WTC11 (cell line): ENCODE data around the gene TIGD3. TPM values are rescaled to one million over a fixed set of nuclear protein-coding genes. Genes with fewer than 3 reads are reported as not detected.
A peak's percentile ranks its signal among the peaks of the same experiment; 100 is the strongest.

Experiments
- ATAC-seq: fragments of 200-7000 bp; cut with Tn5 transposase; 2 replicates; pipeline ENCODE4 v1.10.0; 2021; ENCODE audit warnings: mild to moderate bottlenecking, moderate library complexity
- CTCF ChIA-PET: fragments of 300-600 bp; sonication (Branson Sonifier 250); formaldehyde crosslinking; loops from one replicate; lab custom pipeline; 2021; ENCODE audit warnings: antibody characterized with exemption; lab: Charles Lee
- POLR2A ChIA-PET: fragments of 350-600 bp; sonication (Branson Sonifier 250); formaldehyde crosslinking; loops from one replicate; lab custom pipeline; 2021; ENCODE audit warnings: antibody characterized with exemption; lab: Charles Lee
- DNase-seq: peaks from one replicate; pipeline ENCODE4 v3.0.0; 2021; ENCODE audit warnings: low spot score
- H3K27ac Mint-ChIP-seq: 2 replicates; pipeline ENCODE4 v1.8.0; 2021; ENCODE audit warnings: mixed read lengths
- H3K27me3 Mint-ChIP-seq: 2 replicates; pipeline ENCODE4 v1.8.0; 2021; ENCODE audit warnings: low read depth, mild to moderate bottlenecking, moderate library complexity, mixed read lengths
- H3K36me3 Mint-ChIP-seq: 2 replicates; pipeline ENCODE4 v1.8.0; 2021; ENCODE audit warnings: mixed read lengths
- H3K4me1 Mint-ChIP-seq: 2 replicates; pipeline ENCODE4 v1.8.0; 2022; ENCODE audit warnings: mixed read lengths
- H3K4me3 Mint-ChIP-seq: 2 replicates; pipeline ENCODE4 v1.8.0; 2021; ENCODE audit warnings: mild to moderate bottlenecking, moderate library complexity, mixed read lengths
- H3K9me3 Mint-ChIP-seq: 2 replicates; pipeline ENCODE4 v1.8.0; 2021; ENCODE audit warnings: mixed read lengths
- ATF1 ChIP-seq: sonication (generic); formaldehyde crosslinking; IDR thresholded peaks from 2 replicates; pipeline ENCODE4 v1.8.1; 2023; ENCODE audit warnings: mild to moderate bottlenecking, moderate library complexity, missing genetic modification reagents
- ESRRA ChIP-seq: sonication (generic); formaldehyde crosslinking; IDR thresholded peaks from 2 replicates; pipeline ENCODE4 v1.8.1; 2022; ENCODE audit warnings: mild to moderate bottlenecking, missing genetic modification reagents, borderline replicate concordance
- GRHL2 ChIP-seq: fragments of 250-450 bp; sonication (Bioruptor Pico); IDR thresholded peaks from 2 replicates; pipeline ENCODE4 v1.8.0; 2022; ENCODE audit warnings: mild to moderate bottlenecking, moderate library complexity; ENCODE audit not compliant: insufficient replicate concordance, severe bottlenecking
- MXD4 ChIP-seq: fragments of 250-450 bp; sonication (Bioruptor Pico); IDR thresholded peaks from 2 replicates; pipeline ENCODE4 v1.8.0; 2021; ENCODE audit warnings: mild to moderate bottlenecking, moderate library complexity, borderline replicate concordance
- NFE2L1 ChIP-seq: sonication (generic); formaldehyde crosslinking; IDR thresholded peaks from 2 replicates; pipeline ENCODE4 v1.8.1; 2023; ENCODE audit warnings: missing genetic modification reagents
- PRRX2 ChIP-seq: fragments of 250-450 bp; sonication (Bioruptor Pico); IDR thresholded peaks from 2 replicates; pipeline ENCODE4 v1.8.0; 2021; ENCODE audit warnings: mild to moderate bottlenecking
- RORB ChIP-seq: fragments of 250-450 bp; sonication (Bioruptor Pico); IDR thresholded peaks from 2 replicates; pipeline ENCODE4 v1.9.0; 2021; ENCODE audit warnings: mild to moderate bottlenecking
- TCF7 ChIP-seq: sonication (generic); formaldehyde crosslinking; IDR thresholded peaks from 2 replicates; pipeline ENCODE4 v1.8.0; 2022; ENCODE audit warnings: mild to moderate bottlenecking, low read depth, missing genetic modification reagents, moderate library complexity
- TP53 ChIP-seq: sonication (generic); formaldehyde crosslinking; IDR thresholded peaks from 2 replicates; pipeline ENCODE4 v1.8.1; 2023; ENCODE audit warnings: mild to moderate bottlenecking, missing genetic modification reagents
- ZNF396 ChIP-seq: fragments of 250-450 bp; sonication (Bioruptor Pico); IDR thresholded peaks from 2 replicates; pipeline ENCODE4 v1.8.0; 2021; ENCODE audit warnings: mild to moderate bottlenecking, moderate library complexity, borderline replicate concordance
- ZNF416 ChIP-seq: fragments of 250-450 bp; sonication (Bioruptor Pico); IDR thresholded peaks from 2 replicates; pipeline ENCODE4 v1.9.0; 2021; ENCODE audit warnings: mild to moderate bottlenecking, inconsistent platforms
- ZNF671 ChIP-seq: fragments of 250-450 bp; sonication (Bioruptor Pico); IDR thresholded peaks from 2 replicates; pipeline ENCODE4 v1.8.0; 2021; ENCODE audit warnings: mild to moderate bottlenecking
- total RNA-seq: library from RNA; stranded (reverse); gene quantifications from 3 replicates; pipeline ENCODE4 v1.2.3, GENCODE V29; 2021
- TF ChIP-seq, protein P1 (sequence below): fragments of 250-450 bp; sonication (Bioruptor Pico); IDR thresholded peaks from 2 replicates; pipeline ENCODE4 v2.1.2; 2022; ENCODE audit warnings: mild to moderate bottlenecking, moderate library complexity
- TF ChIP-seq, protein P2 (sequence below): sonication (generic); formaldehyde crosslinking; IDR thresholded peaks from 2 replicates; pipeline ENCODE4 v1.8.1; 2023; ENCODE audit warnings: mild to moderate bottlenecking, missing genetic modification reagents, moderate library complexity
- TF ChIP-seq, protein P3 (sequence below): sonication (generic); formaldehyde crosslinking; IDR thresholded peaks from 2 replicates; pipeline ENCODE4 v1.8.0; 2023; ENCODE audit warnings: mild to moderate bottlenecking, missing genetic modification reagents
- TF ChIP-seq, protein P4 (sequence below): sonication (generic); formaldehyde crosslinking; IDR thresholded peaks from 2 replicates; pipeline ENCODE4 v1.8.1; 2022; ENCODE audit warnings: low read depth, mild to moderate bottlenecking, moderate library complexity, missing genetic modification reagents, borderline replicate concordance

Gene TIGD3
- total RNA-seq, 1 experiment from 2014 or later: 1.9 TPM

DNA sequence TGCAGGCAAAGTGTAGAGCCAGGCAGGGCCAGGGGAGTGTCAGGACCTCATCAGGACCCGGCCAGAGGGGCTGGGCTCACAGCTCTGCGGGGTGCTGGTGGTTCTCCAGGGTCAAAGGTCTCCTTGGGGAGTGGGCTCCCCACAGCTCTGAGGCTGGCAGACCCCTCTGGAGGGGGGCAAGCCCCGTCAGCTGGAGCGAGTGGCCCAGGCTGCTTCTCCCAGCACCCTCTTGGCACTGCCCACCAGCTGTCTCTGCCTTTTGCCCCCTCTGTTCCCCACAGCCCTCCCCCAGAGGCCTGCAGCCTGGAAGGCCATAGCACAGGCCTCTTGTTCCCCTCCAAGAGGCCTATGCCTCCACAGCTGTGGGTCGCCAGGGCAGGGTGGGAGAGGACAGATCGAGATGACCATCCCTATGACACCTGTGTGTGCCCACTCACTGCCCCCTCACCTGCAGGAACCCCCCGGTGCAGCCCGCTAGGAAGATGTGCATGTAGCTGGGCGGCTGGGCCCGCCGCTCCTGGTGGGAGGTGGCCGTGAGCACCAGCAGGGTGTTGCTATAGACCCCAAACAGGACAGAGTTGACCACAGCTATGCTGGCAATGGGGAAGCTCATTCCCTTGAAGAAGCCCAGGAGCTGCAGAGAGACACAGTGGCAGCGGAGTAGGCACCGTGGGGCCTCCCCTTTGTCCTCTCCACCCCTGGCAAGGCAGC, 24.5 kb downstream of the TIGD3 start:
- no peaks in the 10 kb centered on the region for H3K27me3 Mint-ChIP-seq
- ATAC-seq (no peak), DNase-seq (no peak)
- TF ChIP-seq ZNF396 (CRISPR knock-in tag): no peak
- no peak for TF ChIP-seq TCF7 (CRISPR knock-in tag)
- TF ChIP-seq MXD4: no peak
- TF ChIP-seq, protein P1, sequence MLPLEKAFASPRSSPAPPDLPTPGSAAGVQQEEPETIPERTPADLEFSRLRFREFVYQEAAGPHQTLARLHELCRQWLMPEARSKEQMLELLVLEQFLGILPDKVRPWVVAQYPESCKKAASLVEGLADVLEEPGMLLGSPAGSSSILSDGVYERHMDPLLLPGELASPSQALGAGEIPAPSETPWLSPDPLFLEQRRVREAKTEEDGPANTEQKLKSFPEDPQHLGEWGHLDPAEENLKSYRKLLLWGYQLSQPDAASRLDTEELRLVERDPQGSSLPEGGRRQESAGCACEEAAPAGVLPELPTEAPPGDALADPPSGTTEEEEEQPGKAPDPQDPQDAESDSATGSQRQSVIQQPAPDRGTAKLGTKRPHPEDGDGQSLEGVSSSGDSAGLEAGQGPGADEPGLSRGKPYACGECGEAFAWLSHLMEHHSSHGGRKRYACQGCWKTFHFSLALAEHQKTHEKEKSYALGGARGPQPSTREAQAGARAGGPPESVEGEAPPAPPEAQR: no peak
- TF ChIP-seq ESRRA: no peak
- TF ChIP-seq RORB: no peak
- TF ChIP-seq ZNF671 (CRISPR knock-in tag): no peak
- TF ChIP-seq, protein P2, sequence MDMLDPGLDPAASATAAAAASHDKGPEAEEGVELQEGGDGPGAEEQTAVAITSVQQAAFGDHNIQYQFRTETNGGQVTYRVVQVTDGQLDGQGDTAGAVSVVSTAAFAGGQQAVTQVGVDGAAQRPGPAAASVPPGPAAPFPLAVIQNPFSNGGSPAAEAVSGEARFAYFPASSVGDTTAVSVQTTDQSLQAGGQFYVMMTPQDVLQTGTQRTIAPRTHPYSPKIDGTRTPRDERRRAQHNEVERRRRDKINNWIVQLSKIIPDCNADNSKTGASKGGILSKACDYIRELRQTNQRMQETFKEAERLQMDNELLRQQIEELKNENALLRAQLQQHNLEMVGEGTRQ (CRISPR knock-in tag): no peak
- TF ChIP-seq, protein P3, sequence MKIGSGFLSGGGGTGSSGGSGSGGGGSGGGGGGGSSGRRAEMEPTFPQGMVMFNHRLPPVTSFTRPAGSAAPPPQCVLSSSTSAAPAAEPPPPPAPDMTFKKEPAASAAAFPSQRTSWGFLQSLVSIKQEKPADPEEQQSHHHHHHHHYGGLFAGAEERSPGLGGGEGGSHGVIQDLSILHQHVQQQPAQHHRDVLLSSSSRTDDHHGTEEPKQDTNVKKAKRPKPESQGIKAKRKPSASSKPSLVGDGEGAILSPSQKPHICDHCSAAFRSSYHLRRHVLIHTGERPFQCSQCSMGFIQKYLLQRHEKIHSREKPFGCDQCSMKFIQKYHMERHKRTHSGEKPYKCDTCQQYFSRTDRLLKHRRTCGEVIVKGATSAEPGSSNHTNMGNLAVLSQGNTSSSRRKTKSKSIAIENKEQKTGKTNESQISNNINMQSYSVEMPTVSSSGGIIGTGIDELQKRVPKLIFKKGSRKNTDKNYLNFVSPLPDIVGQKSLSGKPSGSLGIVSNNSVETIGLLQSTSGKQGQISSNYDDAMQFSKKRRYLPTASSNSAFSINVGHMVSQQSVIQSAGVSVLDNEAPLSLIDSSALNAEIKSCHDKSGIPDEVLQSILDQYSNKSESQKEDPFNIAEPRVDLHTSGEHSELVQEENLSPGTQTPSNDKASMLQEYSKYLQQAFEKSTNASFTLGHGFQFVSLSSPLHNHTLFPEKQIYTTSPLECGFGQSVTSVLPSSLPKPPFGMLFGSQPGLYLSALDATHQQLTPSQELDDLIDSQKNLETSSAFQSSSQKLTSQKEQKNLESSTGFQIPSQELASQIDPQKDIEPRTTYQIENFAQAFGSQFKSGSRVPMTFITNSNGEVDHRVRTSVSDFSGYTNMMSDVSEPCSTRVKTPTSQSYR: no peak
- no peak for TF ChIP-seq PRRX2 (CRISPR knock-in tag)
- no peak overlapping the region for H3K27ac Mint-ChIP-seq
- no peak overlapping the region for H3K4me3 Mint-ChIP-seq
- no peaks in the 10 kb centered on the region for H3K9me3 Mint-ChIP-seq
- ChIA-PET CTCF (interaction anchor here (0.7 to 3.5 kb wide), 11 partner anchors 11 to 215 kb away, joined by 3 to 15 read pairs (median 4); no protein-coding TSS in a partner anchor), POLR2A (no interaction called here)
- H3K36me3 Mint-ChIP-seq: no peaks in the 10 kb centered on the region
- peaks cover 20% of the 10 kb centered on the region for H3K4me1 Mint-ChIP-seq

DNA sequence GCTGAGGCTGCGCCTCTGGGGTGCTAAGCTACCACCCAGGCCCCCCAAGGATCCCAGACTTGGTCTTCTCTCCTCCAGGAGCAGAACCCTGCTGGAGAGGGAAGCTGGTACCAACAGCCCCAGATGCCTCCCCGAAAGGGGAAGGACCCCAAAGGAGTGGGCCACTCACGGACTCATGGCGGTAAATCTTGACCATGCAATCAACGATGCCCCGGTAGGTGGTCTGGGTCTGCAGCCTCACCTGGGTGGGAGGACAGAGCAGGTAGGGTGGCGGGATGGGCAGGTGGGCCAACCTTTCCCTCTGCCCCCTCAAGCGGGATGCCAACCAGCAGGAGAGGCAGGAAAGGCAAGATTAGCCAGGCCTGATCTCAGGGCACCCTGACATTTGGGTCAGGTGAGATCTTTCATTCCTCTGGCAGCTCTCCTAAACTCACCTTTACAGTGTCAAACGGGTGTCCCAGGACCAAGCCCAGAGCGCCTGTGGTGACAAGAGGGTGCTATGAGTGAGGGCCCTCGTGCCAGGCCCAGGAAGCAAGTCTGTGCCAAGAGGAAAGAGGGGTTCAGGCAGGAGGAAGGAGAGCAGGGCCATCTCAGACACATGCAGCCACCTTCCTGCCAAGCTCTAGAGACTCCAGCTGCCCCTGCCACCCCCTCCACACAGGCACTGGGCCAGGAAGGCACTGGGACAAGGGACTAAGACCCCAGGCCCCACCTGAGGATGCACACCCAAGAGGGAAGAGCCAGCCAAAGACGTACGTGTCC, 25.3 kb downstream of the TIGD3 start:
- ChIA-PET POLR2A (interaction anchor here (1.1 kb wide), 1 partner anchor 128 kb away, joined by 4 read pairs; no protein-coding TSS in a partner anchor), CTCF (interaction anchor here (1.1 to 3.5 kb wide), 5 partner anchors 10 to 161 kb away, joined by 3 to 15 read pairs (median 8); no protein-coding TSS in a partner anchor)
- no peak for ATAC-seq
- TF ChIP-seq NFE2L1 (no peak), MXD4 (no peak), GRHL2 (no peak), ZNF416 (CRISPR knock-in tag) (no peak), ATF1 (no peak), TP53 (no peak)
- TF ChIP-seq, protein P4, sequence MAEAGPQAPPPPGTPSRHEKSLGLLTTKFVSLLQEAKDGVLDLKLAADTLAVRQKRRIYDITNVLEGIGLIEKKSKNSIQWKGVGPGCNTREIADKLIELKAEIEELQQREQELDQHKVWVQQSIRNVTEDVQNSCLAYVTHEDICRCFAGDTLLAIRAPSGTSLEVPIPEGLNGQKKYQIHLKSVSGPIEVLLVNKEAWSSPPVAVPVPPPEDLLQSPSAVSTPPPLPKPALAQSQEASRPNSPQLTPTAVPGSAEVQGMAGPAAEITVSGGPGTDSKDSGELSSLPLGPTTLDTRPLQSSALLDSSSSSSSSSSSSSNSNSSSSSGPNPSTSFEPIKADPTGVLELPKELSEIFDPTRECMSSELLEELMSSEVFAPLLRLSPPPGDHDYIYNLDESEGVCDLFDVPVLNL (CRISPR knock-in tag): no peak
- H3K4me1 Mint-ChIP-seq: peaks cover 25% of the 10 kb centered on the region
- no peaks in the 10 kb centered on the region for H3K9me3 Mint-ChIP-seq
- H3K4me3 Mint-ChIP-seq: no peak overlapping the region
- peak overlapping the region; percentile 42; the same call in 1 of the 2 replicates for H3K27ac Mint-ChIP-seq
- no peaks in the 10 kb centered on the region for H3K27me3 Mint-ChIP-seq
- no peaks in the 10 kb centered on the region for H3K36me3 Mint-ChIP-seq
- no peak for DNase-seq
